Upper lobe of left lung (tissue), 6 donors: Measurements from ENCODE around the gene CMIP. TPM values are rescaled to one million over a fixed set of nuclear protein-coding genes. Genes with fewer than 3 reads are reported as not detected.

Source experiments
- ATAC-seq, 2 donors: fragments of 200-7000 bp; cut with Tn5 transposase; one replicate each; pipeline ENCODE4 v1.9.1; 2022; ENCODE audit warnings: mild to moderate bottlenecking in 2 of 2, moderate library complexity in 2 of 2; ENCODE audit not compliant: low FRiP score in 2 of 2
- DNase-seq, 2 donors: peaks; one replicate each; pipeline ENCODE4 v3.0.0-alpha.2; 2019 to 2020
- H3K27ac ChIP-seq, 4 donors: fragments of 200-600 bp; sonication (generic); one replicate each; pipeline ENCODE4 v1.5.1; 2016 to 2019
- H3K27me3 ChIP-seq, 4 donors: fragments of 200-600 bp; sonication (generic); one replicate each; pipeline ENCODE4 v1.5.1; 2017 to 2019
- H3K36me3 ChIP-seq, 4 donors: fragments of 200-600 bp; sonication (generic); one replicate each; pipeline ENCODE4 v1.5.1; 2016 to 2019
- H3K4me1 ChIP-seq, 4 donors: fragments of 200-600 bp; sonication (generic); one replicate each; pipeline ENCODE4 v1.5.1; 2018 to 2019
- H3K4me3 ChIP-seq, 4 donors: fragments of 200-600 bp; sonication (generic); one replicate each; pipeline ENCODE4 v1.5.1; 2017 to 2019; ENCODE audit warnings: mild to moderate bottlenecking in 2 of 4, moderate library complexity in 1 of 4
- H3K9me3 ChIP-seq, 4 donors: fragments of 200-600 bp; sonication (generic); one replicate each; pipeline ENCODE4 v1.5.1; 2018 to 2019
- EP300 ChIP-seq, 4 donors: sonication (generic); formaldehyde crosslinking; IDR thresholded peaks; one replicate each; pipeline ENCODE4 v1.5.1; 2017; ENCODE audit warnings: antibody characterized with exemption in 4 of 4, control low read depth in 2 of 4
- POLR2A ChIP-seq, 4 donors: fragments of 450-650 bp; IDR thresholded peaks; one replicate each; pipeline ENCODE4 v1.5.1; 2016 to 2017; ENCODE audit warnings: antibody characterized with exemption in 4 of 4, mild to moderate bottlenecking in 2 of 4
- POLR2AphosphoS5 ChIP-seq, 2 donors: sonication (generic); formaldehyde crosslinking; IDR thresholded peaks; one replicate each; pipeline ENCODE4 v1.5.1; 2017; ENCODE audit warnings: antibody characterized with exemption in 2 of 2
- WGBS, 2 donors: methylation state at CpG; one replicate each; pipeline ENCODE4 v1.1.5; 2017 to 2018; 5-methylcytosine and 5-hydroxymethylcytosine counted together
- total RNA-seq, 6 donors: library from RNA; depleted of rRNA in 4 of 6; stranded (reverse); fragments of >200 nt in 4 of 6; gene quantifications; one replicate each; pipeline versions ENCODE4 v1.1.0 to v1.2.1, GENCODE V29; 2016 to 2021
- TF ChIP-seq, protein P1 (sequence below), 6 experiments: fragments of 450-650 bp in 4 of 6; fragments of 200-600 bp in 2 of 6; sonication (generic) in 2 of 6; IDR thresholded peaks; one replicate each; pipeline ENCODE4 v1.5.1; 2016 to 2019; ENCODE audit warnings: antibody characterized with exemption in 6 of 6
- donor health status: DM: no; HTN: no; CAD: no; lungs with moderate emphysema.
- donor health status: DM: no; HTN: yes; CAD: no; lungs with severe emphysema.

The CMIP gene
- total RNA-seq, 6 donors from 2014 or later: 48.3 to 109 (median 67.6) TPM

- peaks cover 0 to 53% (median 33%) of the 10 kb centered on the region in 4 donors for H3K36me3 ChIP-seq
- H3K4me1 ChIP-seq: peaks cover 26 to 41% (median 36%) of the 10 kb centered on the region in 4 donors
- H3K4me3 ChIP-seq: no peak overlapping the region
- no peak overlapping the region for H3K27ac ChIP-seq
- ATAC-seq (no peak), DNase-seq (no peak)
- 93 to 100% methylated on average over 11 to 14 of the region's 14 CpGs for WGBS, 2 donors
- TF ChIP-seq, protein P1, sequence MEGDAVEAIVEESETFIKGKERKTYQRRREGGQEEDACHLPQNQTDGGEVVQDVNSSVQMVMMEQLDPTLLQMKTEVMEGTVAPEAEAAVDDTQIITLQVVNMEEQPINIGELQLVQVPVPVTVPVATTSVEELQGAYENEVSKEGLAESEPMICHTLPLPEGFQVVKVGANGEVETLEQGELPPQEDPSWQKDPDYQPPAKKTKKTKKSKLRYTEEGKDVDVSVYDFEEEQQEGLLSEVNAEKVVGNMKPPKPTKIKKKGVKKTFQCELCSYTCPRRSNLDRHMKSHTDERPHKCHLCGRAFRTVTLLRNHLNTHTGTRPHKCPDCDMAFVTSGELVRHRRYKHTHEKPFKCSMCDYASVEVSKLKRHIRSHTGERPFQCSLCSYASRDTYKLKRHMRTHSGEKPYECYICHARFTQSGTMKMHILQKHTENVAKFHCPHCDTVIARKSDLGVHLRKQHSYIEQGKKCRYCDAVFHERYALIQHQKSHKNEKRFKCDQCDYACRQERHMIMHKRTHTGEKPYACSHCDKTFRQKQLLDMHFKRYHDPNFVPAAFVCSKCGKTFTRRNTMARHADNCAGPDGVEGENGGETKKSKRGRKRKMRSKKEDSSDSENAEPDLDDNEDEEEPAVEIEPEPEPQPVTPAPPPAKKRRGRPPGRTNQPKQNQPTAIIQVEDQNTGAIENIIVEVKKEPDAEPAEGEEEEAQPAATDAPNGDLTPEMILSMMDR (IDR thresholded peaks at IDR 0.05): no peak
- TF ChIP-seq POLR2A (IDR thresholded peaks at IDR 0.05): no peak
- TF ChIP-seq POLR2AphosphoS5 (IDR thresholded peaks at IDR 0.05): no peak
- no peak for TF ChIP-seq EP300 (IDR thresholded peaks at IDR 0.05)
- no peaks in the 10 kb centered on the region for H3K27me3 ChIP-seq
- H3K9me3 ChIP-seq: no peaks in the 10 kb centered on the region
These were observed 236.7 kb downstream of the CMIP start for GRCh38 chr16:81681311-81681710.

DNA sequence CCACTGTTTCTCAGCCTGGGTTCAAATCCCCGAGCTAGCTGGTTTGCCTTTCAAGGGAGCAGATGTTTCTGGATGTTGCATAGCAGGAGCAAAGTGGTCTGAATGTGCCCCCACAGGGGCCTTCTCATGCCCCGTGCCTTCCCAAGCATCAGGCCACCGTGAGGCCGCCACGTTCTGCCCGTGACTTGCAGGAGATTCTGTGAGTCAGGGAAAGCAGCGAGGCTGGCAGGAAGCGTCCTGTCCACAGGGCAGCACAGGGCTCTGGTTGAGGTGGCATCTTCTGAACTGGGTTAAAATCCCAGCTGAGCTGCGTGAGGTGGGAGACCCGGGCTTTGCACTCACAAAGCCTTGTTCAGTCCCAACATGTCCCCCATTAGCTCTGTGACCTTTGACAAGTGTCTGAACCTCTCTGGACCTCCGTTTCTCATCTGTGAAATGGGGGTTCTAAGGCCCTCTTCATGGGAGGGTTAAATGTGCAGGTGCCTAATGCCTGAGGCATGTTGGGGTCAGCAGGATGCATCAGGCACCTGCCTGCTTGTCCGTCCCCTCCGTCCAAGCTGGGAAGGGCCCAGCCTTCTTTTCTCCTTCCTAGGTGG is 239.7 kb downstream of the CMIP start:
- TF ChIP-seq EP300 (IDR thresholded peaks at IDR 0.05) (no peak), POLR2A (IDR thresholded peaks at IDR 0.05) (no peak), POLR2AphosphoS5 (IDR thresholded peaks at IDR 0.05) (no peak)
- TF ChIP-seq, protein P1 (IDR thresholded peaks at IDR 0.05): no peak
- H3K4me1 ChIP-seq: peaks cover 13 to 35% (median 23%) of the 10 kb centered on the region in 4 donors
- H3K36me3 ChIP-seq: peaks cover 0 to 41% (median 24%) of the 10 kb centered on the region in 4 donors
- no peak overlapping the region for H3K4me3 ChIP-seq
- no peaks in the 10 kb centered on the region for H3K9me3 ChIP-seq
- H3K27me3 ChIP-seq: no peaks in the 10 kb centered on the region
- ATAC-seq (no peak), DNase-seq (peak in 1 of 2 donors; percentile 62)
- no peak overlapping the region for H3K27ac ChIP-seq
- WGBS, 2 donors: 94 to 95% methylated on average over 6 to 13 of the region's 13 CpGs

GRCh38 chr16:81684901-81685300 is 240.3 kb downstream of the CMIP start:
- no peak for TF ChIP-seq POLR2AphosphoS5 (IDR thresholded peaks at IDR 0.05)
- no peak for TF ChIP-seq POLR2A (IDR thresholded peaks at IDR 0.05)
- TF ChIP-seq, protein P1 (IDR thresholded peaks at IDR 0.05): no peak
- TF ChIP-seq EP300 (IDR thresholded peaks at IDR 0.05): no peak
- 67 to 81% methylated on average over 3 to 8 of the region's 12 CpGs for WGBS, 2 donors
- Histone ChIP-seq H3K27ac (no peak overlapping the region), H3K9me3 (no peaks in the 10 kb centered on the region), H3K4me3 (no peak overlapping the region), H3K36me3 (peaks cover 0 to 36% (median 21%) of the 10 kb centered on the region in 4 donors), H3K27me3 (no peaks in the 10 kb centered on the region), H3K4me1 (peaks cover 10 to 30% (median 20%) of the 10 kb centered on the region in 4 donors)
- ATAC-seq (no peak), DNase-seq (peak in 1 of 2 donors; percentile 50)

GRCh38 chr16:81686391-81687130 is 242.0 kb downstream of the CMIP start:
- DNase-seq (no peak), ATAC-seq (peak in 1 of 2 donors; percentile 7)
- Histone ChIP-seq H3K9me3 (no peaks in the 10 kb centered on the region), H3K27ac (peak overlapping the region in 3 of 4 donors; percentile 9 to 74 (median 60)), H3K27me3 (no peaks in the 10 kb centered on the region), H3K4me3 (no peak overlapping the region), H3K36me3 (peaks cover 0 to 22% (median 9%) of the 10 kb centered on the region in 4 donors), H3K4me1 (peaks cover 0 to 18% (median 8%) of the 10 kb centered on the region in 4 donors)
- TF ChIP-seq POLR2AphosphoS5 (IDR thresholded peaks at IDR 0.05) (peak in 1 of 2 donors; percentile 72), POLR2A (IDR thresholded peaks at IDR 0.05) (no peak), EP300 (IDR thresholded peaks at IDR 0.05) (peak in 2 of 4 donors; percentile 57 to 61)
- TF ChIP-seq, protein P1 (IDR thresholded peaks at IDR 0.05): no peak
- 66 to 83% methylated on average over 18 to 24 of the region's 24 CpGs for WGBS, 2 donors
